Measurements from ENCODE around the gene LMAN2.
A peak's percentile ranks its signal among the peaks of the same experiment; 100 is the strongest.

Gene LMAN2

DNA sequence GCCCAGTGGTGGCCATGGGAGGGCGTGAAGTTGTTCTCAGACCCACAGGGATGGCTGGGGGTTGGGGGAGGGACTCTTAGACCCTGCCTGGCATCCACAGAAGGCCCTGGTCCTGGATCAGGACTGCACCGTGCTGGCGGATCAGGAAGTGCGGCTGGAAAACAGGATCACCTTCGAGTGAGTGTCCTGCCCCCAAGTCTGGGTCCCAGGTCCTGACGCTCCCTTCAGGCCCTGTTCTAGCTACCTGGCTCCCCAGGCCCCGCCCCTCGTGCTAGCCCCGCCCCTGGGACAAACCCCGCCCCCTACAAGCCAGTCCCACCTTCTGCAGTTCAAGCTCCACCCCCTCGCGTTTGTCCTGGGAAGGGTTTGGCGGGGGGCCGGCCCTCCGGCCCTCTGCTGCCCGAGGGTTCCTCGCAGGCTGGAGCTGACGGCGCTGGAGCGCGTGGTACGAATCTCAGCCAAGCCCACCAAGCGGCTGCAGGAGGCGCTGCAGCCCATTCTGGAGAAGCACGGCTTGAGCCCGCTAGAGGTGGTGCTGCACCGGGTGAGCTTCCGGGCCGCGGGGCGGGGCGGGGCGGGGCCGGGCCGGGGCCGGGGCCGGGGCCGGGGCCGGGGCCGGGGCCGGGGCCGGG is 19.1 kb upstream of the LMAN2 start (continued):
- TF ChIP-seq, protein P1, sequence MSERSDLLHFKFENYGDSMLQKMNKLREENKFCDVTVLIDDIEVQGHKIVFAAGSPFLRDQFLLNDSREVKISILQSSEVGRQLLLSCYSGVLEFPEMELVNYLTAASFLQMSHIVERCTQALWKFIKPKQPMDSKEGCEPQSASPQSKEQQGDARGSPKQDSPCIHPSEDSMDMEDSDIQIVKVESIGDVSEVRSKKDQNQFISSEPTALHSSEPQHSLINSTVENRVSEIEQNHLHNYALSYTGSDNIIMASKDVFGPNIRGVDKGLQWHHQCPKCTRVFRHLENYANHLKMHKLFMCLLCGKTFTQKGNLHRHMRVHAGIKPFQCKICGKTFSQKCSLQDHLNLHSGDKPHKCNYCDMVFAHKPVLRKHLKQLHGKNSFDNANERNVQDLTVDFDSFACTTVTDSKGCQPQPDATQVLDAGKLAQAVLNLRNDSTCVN (tag by site-specific recombination; optimal IDR thresholded peaks at IDR 0.05), result peak; percentile 28
- TF ChIP-seq ZNF843 (tag by site-specific recombination; IDR thresholded peaks at IDR 0.05) (no peak), ZNF629 (tag by site-specific recombination; IDR thresholded peaks at IDR 0.05) (0 out of 2 replicates have a peak, but pooled peaks have one; percentile 19), WT1 (tag by site-specific recombination; IDR thresholded peaks at IDR 0.05) (no peak), ZSCAN30 (tag by site-specific recombination; IDR thresholded peaks at IDR 0.05) (0 out of 2 replicates have a peak, but pooled peaks have one; percentile 22), ZNF623 (tag by site-specific recombination; IDR thresholded peaks at IDR 0.05) (no peak), KLF9 (tag by site-specific recombination; IDR thresholded peaks at IDR 0.05; ENCODE audit: low read depth) (peak; percentile 40; the same call in 1 of the 2 replicates), TSHZ1 (tag by site-specific recombination; IDR thresholded peaks at IDR 0.05; ENCODE audit: borderline replicate concordance) (no peak), ZEB2 (tag by site-specific recombination; IDR thresholded peaks at IDR 0.05) (peak; percentile 40; the same call in 1 of the 2 replicates), KLF7 (tag by site-specific recombination; IDR thresholded peaks at IDR 0.05; ENCODE audit: borderline replicate concordance) (no peak), ZNF501 (tag by site-specific recombination; IDR thresholded peaks at IDR 0.05) (no peak), ZNF335 (tag by site-specific recombination; conservative IDR thresholded peaks at IDR 0.05) (peak; percentile 88), ZSCAN16 (tag by site-specific recombination; IDR thresholded peaks at IDR 0.05) (no peak), ZFP69B (tag by site-specific recombination; IDR thresholded peaks at IDR 0.05) (no peak), ZFP41 (tag by site-specific recombination; IDR thresholded peaks at IDR 0.05; ENCODE audit: borderline replicate concordance) (no peak), PATZ1 (tag by site-specific recombination; IDR thresholded peaks at IDR 0.05) (peak; percentile 76), ZNF169 (tag by site-specific recombination; IDR thresholded peaks at IDR 0.05) (no peak), ZNF146 (tag by site-specific recombination; IDR thresholded peaks at IDR 0.05) (no peak), ZNF544 (tag by site-specific recombination; IDR thresholded peaks at IDR 0.05) (no peak), BCL11A (tag by site-specific recombination; IDR thresholded peaks at IDR 0.05; ENCODE audit: low read depth) (no peak), ZBTB20 (tag by site-specific recombination; IDR thresholded peaks at IDR 0.05) (peak; percentile 55; the same call in 1 of the 2 replicates), GLIS1 (tag by site-specific recombination; IDR thresholded peaks at IDR 0.05) (peak; percentile 53), ZNF37A (tag by site-specific recombination; IDR thresholded peaks at IDR 0.05) (no peak), EGR2 (tag by site-specific recombination; IDR thresholded peaks at IDR 0.05; ENCODE audit: low read depth) (no peak), KLF17 (tag by site-specific recombination; IDR thresholded peaks at IDR 0.05) (no peak), ZNF148 (tag by site-specific recombination; IDR thresholded peaks at IDR 0.05; ENCODE audit: borderline replicate concordance) (no peak), ZNF202 (tag by site-specific recombination; IDR thresholded peaks at IDR 0.05; ENCODE audit: borderline replicate concordance) (no peak), ZNF175 (tag by site-specific recombination; IDR thresholded peaks at IDR 0.05) (no peak)
- TF ChIP-seq, protein P2, sequence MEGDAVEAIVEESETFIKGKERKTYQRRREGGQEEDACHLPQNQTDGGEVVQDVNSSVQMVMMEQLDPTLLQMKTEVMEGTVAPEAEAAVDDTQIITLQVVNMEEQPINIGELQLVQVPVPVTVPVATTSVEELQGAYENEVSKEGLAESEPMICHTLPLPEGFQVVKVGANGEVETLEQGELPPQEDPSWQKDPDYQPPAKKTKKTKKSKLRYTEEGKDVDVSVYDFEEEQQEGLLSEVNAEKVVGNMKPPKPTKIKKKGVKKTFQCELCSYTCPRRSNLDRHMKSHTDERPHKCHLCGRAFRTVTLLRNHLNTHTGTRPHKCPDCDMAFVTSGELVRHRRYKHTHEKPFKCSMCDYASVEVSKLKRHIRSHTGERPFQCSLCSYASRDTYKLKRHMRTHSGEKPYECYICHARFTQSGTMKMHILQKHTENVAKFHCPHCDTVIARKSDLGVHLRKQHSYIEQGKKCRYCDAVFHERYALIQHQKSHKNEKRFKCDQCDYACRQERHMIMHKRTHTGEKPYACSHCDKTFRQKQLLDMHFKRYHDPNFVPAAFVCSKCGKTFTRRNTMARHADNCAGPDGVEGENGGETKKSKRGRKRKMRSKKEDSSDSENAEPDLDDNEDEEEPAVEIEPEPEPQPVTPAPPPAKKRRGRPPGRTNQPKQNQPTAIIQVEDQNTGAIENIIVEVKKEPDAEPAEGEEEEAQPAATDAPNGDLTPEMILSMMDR (tag by site-specific recombination; IDR thresholded peaks at IDR 0.05), result peak; percentile 63
